ENCODE measurements around the gene SECISBP2L.

Gene SECISBP2L

GRCh38 chr15:49060710-49061495 lies 14.7 kb upstream of the SECISBP2L start:
- H3K4me3 ChIP-seq (ENCODE audit: low read length): no peak overlapping the region
- peak; percentile 8 for DNase-seq (ENCODE audit: low read depth, low spot score)

DNA sequence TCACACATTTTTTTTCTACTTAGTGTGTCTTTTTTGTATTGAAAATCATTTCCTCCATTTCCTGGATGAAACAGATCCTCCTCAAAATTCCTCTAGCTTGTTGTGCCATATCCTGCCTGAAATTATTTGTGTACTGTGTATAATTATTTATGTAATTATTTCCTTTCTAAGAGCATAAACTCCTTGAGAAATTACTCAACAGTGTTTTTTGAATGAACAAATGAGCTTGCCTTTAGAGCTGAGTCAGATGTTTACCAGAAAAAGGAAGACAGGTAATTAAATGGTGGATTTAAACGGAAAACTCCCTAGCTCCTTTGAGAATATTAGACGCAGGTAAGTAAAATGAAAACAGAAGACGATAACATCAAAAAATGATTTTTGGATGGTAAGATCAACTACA lies 13.2 kb upstream of the SECISBP2L start:
- no peak for DNase-seq (ENCODE audit: low read depth, low spot score)
- no peak overlapping the region for H3K4me3 ChIP-seq (ENCODE audit: low read length)

DNA sequence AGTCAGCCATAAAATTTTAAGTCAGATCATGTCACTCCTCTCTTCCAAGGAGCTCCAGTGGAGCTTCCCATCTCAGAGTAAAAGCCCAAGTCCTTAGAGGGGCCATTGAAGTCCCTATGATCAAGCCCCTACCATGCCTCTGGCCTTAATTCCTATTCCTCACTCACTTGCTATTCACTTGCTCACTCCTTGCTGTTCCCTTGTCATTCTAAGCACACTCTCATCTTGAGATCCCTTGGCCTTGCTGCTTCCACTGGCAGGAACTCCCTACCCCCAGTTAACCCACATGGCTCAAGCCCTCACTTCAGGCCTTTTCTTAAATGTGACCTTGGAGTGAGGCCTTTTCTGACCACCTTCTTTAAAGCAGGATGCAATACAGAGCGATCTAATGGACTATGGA lies 12.3 kb upstream of the SECISBP2L start:
- no peak overlapping the region for H3K4me3 ChIP-seq (ENCODE audit: low read length)
- no peak for DNase-seq (ENCODE audit: low read depth, low spot score)

DNA sequence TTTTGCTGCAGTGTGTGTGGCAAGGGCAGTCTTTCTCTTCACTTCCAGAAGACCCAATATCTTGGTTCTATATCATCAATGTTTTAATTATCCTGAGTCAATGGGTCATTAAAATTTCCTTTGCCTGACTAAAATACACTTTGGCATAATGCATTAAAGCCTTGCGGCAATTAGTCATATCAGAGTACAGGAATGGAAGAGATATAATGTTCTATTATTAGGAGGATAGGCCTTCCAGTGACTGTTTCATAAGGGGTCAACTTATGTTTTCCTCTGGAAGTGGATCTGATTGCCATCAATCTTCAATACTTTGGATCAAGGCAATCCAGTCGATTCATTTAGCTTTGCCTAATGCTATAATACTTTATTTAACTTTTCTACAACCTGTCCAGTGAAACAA lies 9.4 kb upstream of the SECISBP2L start:
- H3K4me3 ChIP-seq (ENCODE audit: low read length): no peak overlapping the region
- no peak for DNase-seq (ENCODE audit: low read depth, low spot score)

DNA sequence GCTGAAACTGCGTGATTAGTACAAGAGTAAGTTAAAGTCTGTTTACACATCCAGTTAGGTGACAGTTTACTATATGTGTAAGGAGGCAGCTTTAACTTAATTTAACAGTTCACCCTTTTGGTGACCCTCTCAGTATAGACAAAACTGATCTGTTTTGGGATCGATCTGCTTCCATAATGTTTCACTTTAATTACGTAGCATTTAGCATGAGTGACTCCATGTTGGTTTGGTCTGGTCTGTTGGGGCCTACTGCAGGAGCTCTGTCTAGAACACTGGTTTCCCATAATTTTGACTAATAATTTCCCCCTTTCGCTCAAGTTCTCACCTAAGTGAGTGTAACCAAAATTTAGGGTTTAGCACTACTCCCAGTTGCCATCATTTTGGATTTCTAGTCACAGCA lies 6.4 kb upstream of the SECISBP2L start:
- no peak for DNase-seq (ENCODE audit: low read depth, low spot score)
- H3K4me3 ChIP-seq (ENCODE audit: low read length): no peak overlapping the region

DNA sequence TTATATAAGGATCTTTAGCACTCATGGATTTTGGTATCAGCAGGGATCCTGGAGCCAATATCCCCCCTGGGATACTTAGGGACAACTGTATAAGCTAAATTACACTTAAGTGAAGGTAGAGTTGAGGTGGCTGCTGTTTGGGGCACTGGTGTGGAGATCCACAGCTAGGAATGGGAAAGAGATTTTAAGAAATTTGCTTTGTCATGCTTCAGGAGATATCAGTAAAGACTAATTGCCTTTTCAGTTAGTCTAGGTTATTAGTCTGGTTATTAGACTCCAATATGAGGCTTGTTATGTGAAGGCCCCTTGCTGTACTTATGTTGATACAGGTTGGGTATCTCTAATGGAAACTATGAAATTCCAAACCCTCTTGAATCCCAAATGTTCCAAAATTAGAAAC lies 1.2 kb upstream of the SECISBP2L start:
- no peak overlapping the region for H3K4me3 ChIP-seq (ENCODE audit: low read length)
- DNase-seq (ENCODE audit: low read depth, low spot score): no peak

DNA sequence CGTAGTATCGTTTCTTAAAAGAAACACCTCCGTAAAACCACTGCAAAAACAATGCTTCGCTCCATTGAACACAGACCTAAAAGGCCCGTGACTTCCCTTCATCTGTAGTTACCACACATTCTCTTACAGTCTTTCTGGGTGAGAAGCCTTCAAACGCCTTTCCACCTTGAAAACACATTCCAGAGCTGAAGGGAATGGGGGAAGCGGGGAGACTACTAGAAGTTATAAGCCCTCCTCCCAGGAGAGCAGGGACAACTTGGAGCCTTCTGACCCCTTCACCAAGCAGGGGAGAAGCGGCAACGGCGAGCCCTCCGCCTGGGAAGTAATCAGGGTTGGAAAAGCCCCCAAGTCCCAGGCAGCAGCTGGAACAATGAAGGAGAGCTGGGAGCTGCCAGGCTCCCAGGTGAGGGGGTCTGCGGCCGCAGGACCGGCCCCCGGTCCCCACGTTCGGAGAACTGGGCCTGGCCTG lies 461 bp downstream of the SECISBP2L start:
- DNase-seq (ENCODE audit: low read depth, low spot score): peak; percentile 30
- peak overlapping the region; percentile 84 for H3K4me3 ChIP-seq (ENCODE audit: low read length)

DNA sequence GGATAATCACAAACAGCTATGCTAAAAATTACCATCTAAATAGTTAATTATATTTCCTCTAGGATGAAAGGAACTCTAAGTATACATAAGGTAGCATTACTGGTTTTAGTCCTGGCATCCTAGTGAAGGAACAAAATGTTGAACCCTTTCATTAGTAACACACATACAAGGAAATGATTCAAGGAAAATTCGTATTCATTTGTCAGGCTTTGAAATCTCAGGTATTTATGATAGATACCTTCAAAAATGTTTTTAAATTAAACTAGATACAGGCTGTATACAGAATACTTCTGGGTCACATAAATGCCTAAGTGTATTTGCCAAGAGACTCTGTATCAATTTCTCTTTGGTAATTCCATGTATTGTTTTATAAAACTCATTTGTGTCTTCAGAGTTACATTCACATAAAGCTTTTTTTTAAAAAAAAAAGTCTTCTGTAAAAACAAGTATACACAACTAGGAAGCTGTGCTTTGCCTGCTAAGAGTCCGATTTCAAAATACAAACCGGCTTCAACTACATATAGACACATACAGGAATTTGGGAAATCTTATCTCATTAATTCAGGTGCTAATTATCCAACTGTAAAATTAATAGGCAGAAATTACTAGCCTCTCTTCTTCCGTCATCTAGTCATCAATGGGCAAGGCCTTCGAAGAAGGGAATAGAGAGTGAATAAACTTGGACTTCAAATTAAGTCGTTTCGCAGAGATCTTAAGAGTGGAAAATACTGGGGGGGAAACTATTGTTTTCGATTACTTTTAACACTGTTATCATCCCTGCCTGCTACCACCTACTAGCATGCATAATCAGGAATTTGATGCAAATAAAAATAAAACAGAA lies 1.3 kb downstream of the SECISBP2L start:
- H3K4me3 ChIP-seq (ENCODE audit: low read length): peak overlapping the region; percentile 84
- no peak for DNase-seq (ENCODE audit: low read depth, low spot score)

DNA sequence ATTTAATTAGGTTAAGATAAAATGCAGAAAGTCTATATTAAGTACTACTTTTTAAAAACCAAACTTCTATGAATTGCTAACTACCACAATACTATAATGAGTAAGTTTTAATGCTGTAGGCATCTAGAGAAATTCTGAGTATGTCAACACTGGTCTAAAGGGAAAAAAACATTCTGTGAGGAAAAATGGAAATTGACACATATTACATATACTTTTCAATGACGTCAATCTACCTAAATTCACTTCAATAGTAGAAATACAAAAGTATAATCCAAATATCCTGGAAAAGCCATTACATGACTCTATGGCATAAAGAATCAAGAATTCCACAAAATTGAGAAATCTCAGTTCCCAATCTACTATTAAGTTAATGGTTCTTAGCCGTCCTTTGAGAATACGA lies 2.2 kb downstream of the SECISBP2L start:
- DNase-seq (ENCODE audit: low read depth, low spot score): no peak
- H3K4me3 ChIP-seq (ENCODE audit: low read length): no peak overlapping the region

- no peak for DNase-seq (ENCODE audit: low read depth, low spot score)
- no peak overlapping the region for H3K4me3 ChIP-seq (ENCODE audit: low read length)
Observed at GRCh38 chr15:49042165-49042564, 4.1 kb downstream of the SECISBP2L start.

- H3K4me3 ChIP-seq (ENCODE audit: low read length): no peak overlapping the region
- DNase-seq (ENCODE audit: low read depth, low spot score): no peak
Observed at GRCh38 chr15:49041426-49041825, 4.8 kb downstream of the SECISBP2L start.

DNA sequence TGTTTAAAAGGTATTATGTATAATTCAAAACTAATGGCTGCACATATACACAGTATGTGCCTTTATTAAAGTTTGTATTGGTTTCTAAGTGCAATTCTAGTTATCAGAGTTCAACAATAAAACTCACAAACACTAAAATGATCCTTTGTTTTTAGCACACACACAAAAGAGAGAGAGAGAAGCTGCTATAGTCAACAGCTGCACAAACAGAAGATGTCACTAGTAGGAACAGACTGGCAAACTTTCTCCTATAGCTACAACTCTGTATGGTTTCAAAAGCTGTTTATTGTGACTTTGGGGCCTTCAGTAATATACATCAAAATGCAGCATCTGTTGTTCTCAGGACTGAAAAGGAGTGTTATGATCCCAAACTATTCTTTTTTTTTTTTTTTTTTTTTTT lies 6.1 kb downstream of the SECISBP2L start:
- H3K4me3 ChIP-seq (ENCODE audit: low read length): no peak overlapping the region
- DNase-seq (ENCODE audit: low read depth, low spot score): no peak

- no peak for DNase-seq (ENCODE audit: low read depth, low spot score)
- H3K4me3 ChIP-seq (ENCODE audit: low read length): no peak overlapping the region
Observed at GRCh38 chr15:49038382-49038781, 7.9 kb downstream of the SECISBP2L start.

DNA sequence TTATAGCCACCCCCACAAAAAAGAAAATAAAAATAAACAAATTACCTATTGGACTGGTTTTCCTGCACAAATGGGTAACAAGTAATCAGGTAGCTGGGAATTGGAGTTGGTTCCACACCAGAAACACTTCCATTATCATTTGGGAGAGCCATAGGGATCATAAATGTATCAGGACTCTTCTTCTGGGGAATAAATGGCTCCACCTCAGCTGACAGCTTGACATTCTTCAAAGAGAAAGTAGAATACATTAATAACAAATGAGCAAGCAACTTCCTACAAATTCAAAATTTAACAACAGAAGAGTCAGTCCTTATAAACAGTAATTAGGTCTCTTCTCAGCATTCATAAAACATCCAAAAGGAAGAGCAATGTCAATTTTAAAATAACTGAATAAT lies 8.7 kb downstream of the SECISBP2L start:
- DNase-seq (ENCODE audit: low read depth, low spot score): no peak

GRCh38 chr15:49036650-49037545 lies 9.3 kb downstream of the SECISBP2L start:
- no peak overlapping the region for H3K4me3 ChIP-seq (ENCODE audit: low read length)
- DNase-seq (ENCODE audit: low read depth, low spot score): no peak

More for the DNA sequence above, 8.7 kb downstream of the SECISBP2L start:
- no peak overlapping the region for H3K4me3 ChIP-seq (ENCODE audit: low read length)

GRCh38 chr15:49035825-49036224 lies 10.4 kb downstream of the SECISBP2L start:
- no peak overlapping the region for H3K4me3 ChIP-seq (ENCODE audit: low read length)
- DNase-seq (ENCODE audit: low read depth, low spot score): no peak

GRCh38 chr15:49032601-49033145 lies 13.6 kb downstream of the SECISBP2L start:
- H3K4me3 ChIP-seq (ENCODE audit: low read length): no peak overlapping the region
- no peak for DNase-seq (ENCODE audit: low read depth, low spot score)

DNA sequence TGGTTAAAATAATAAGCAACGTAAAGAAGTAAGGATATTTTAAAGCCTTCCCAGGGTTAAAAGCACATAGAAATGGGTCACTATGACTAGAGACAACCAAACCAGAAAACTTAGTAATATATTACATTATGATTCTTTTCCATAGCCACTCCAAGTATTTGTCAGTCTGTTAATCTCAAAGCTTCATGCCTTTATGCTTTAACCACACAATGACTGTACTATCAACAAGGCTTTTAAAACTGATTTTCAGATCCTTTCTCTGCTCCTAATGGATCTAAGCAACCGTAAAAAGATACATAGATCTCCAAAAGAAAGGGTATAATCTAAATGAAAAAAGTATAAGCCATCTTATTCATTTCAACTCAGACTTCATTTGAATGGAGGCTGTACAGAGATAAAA lies 14.4 kb downstream of the SECISBP2L start:
- no peak for DNase-seq (ENCODE audit: low read depth, low spot score)
- no peak overlapping the region for H3K4me3 ChIP-seq (ENCODE audit: low read length)

DNA sequence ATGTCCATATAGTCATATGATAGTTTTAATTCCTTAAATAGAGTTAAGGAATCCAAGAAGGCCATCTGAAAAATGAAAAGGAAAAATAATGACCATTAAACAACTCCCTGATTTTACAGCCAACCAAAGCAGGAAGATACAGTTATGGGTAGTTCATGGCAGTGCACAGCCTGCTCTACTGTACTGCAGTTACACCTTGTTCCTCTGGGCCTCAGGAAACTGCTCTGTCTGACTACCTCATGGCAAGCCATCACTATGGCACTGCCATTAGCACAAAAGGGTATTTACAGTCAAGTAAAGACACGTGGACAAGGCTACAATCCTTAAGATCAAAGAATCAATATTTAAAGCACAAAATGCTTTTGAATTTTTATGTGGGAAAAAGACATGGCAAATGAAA lies 19.5 kb downstream of the SECISBP2L start:
- no peak for DNase-seq (ENCODE audit: low read depth, low spot score)
- no peak overlapping the region for H3K4me3 ChIP-seq (ENCODE audit: low read length)

All from Jurkat, Clone E6-1 (cell line).